Activated CD8-positive, alpha-beta memory T cell treated with anti-CD3 and anti-CD28 coated beads, Interleukin-2, amount 50 U/mL, for 24 hours (primary cell): ENCODE data around the gene SNTB2.
"Not testable (repeated sequence)": the region's sequence is repeated elsewhere in the genome, so short reads cannot be mapped to it uniquely, and the experiment has no call there.

Source experiments
- DNase-seq: peaks from one replicate; pipeline ENCODE4 v3.0.0-alpha.2; 2020; ENCODE audit errors: extremely low read depth

The SNTB2 gene

GRCh38 chr16:69186642-69187445 lies at the start of gene SNTB2:
Gene SNTB2, plus strand, starts transcription at chr16:69187164. Its CDS starts 3 bp downstream, at chr16:69187167.
- DNase-seq = peak; percentile 62

GRCh38 chr16:69138608-69139007 lies 48.4 kb upstream of the SNTB2 start:
- no peak for DNase-seq

- not testable (repeated sequence) for DNase-seq
These were observed 47.5 kb upstream of the SNTB2 start for GRCh38 chr16:69139464-69139863.

- no peak for DNase-seq
These were observed 46.0 kb upstream of the SNTB2 start for GRCh38 chr16:69141014-69141413.

- no peak for DNase-seq
These were observed 45.0 kb upstream of the SNTB2 start for GRCh38 chr16:69141936-69142335.

GRCh38 chr16:69143116-69143515 lies 43.8 kb upstream of the SNTB2 start:
- no peak for DNase-seq

GRCh38 chr16:69145658-69146057 lies 41.3 kb upstream of the SNTB2 start:
- DNase-seq = no peak

- DNase-seq = not testable (repeated sequence)
These were observed 37.3 kb upstream of the SNTB2 start for GRCh38 chr16:69149621-69150020.

- DNase-seq = peak; percentile 12
These were observed 36.7 kb upstream of the SNTB2 start for GRCh38 chr16:69150146-69150865.

GRCh38 chr16:69157196-69157595 lies 29.8 kb upstream of the SNTB2 start:
- no peak for DNase-seq

GRCh38 chr16:69160192-69160591 lies 26.8 kb upstream of the SNTB2 start:
- DNase-seq = no peak

- DNase-seq = no peak
These were observed 21.4 kb upstream of the SNTB2 start for GRCh38 chr16:69165584-69165983.

- peak; percentile 58 for DNase-seq
These were observed 20.6 kb upstream of the SNTB2 start for GRCh38 chr16:69166221-69166833.

- DNase-seq = no peak
These were observed 19.7 kb upstream of the SNTB2 start for GRCh38 chr16:69166946-69167930.

- DNase-seq = no peak
These were observed 17.9 kb upstream of the SNTB2 start for GRCh38 chr16:69169051-69169450.

- DNase-seq = no peak
These were observed 17.2 kb upstream of the SNTB2 start for GRCh38 chr16:69169607-69170352.

GRCh38 chr16:69171325-69172084 lies 15.5 kb upstream of the SNTB2 start:
- DNase-seq = no peak

- no peak for DNase-seq
These were observed 10.7 kb upstream of the SNTB2 start for GRCh38 chr16:69176033-69176800.

GRCh38 chr16:69179328-69180010 lies 7.5 kb upstream of the SNTB2 start:
- no peak for DNase-seq
